H9 (cell line): Measurements from ENCODE around the gene KDM1B. TPM values are rescaled to one million over a fixed set of nuclear protein-coding genes. Genes with fewer than 3 reads are reported as not detected.

Experiments used
- DNase-seq: peaks from one replicate; pipeline ENCODE4 v3.0.0-alpha.2; 2017
- H2AFZ ChIP-seq: one replicate; pipeline ENCODE4 v1.6.1; 2013; ENCODE audit warnings: mild to moderate bottlenecking, low read length, control low read depth, moderate library complexity
- H2AK5ac ChIP-seq: 2 replicates; pipeline ENCODE4 v1.6.1; 2013; ENCODE audit warnings: low read length, control low read depth, mixed read lengths; ENCODE audit not compliant: insufficient read length
- H2BK120ac ChIP-seq: one replicate; pipeline ENCODE4 v1.6.1; 2013; ENCODE audit warnings: low read depth, mild to moderate bottlenecking, low read length, control low read depth, inconsistent platforms; ENCODE audit not compliant: poor library complexity, severe bottlenecking
- H2BK12ac ChIP-seq: 2 replicates; pipeline ENCODE4 v1.6.1; 2013; ENCODE audit warnings: low read length, control low read depth, mixed read lengths, low read depth; ENCODE audit not compliant: insufficient read length
- H2BK15ac ChIP-seq: 2 replicates; pipeline ENCODE4 v1.6.1; 2013; ENCODE audit warnings: low read depth, low read length, control low read depth
- H2BK20ac ChIP-seq: one replicate; pipeline ENCODE4 v1.6.1; 2013; ENCODE audit warnings: low read depth, mild to moderate bottlenecking, low read length, control low read depth, inconsistent platforms; ENCODE audit not compliant: poor library complexity, severe bottlenecking
- H2BK5ac ChIP-seq: 2 replicates; pipeline ENCODE4 v1.6.1; 2013; ENCODE audit warnings: low read length, control low read depth, mixed read lengths; ENCODE audit not compliant: insufficient read length
- H3K14ac ChIP-seq: 2 replicates; pipeline ENCODE4 v1.6.1; 2013; ENCODE audit warnings: low read length, control low read depth; ENCODE audit not compliant: insufficient read depth
- H3K18ac ChIP-seq: 2 replicates; pipeline ENCODE4 v1.6.1; 2013; ENCODE audit warnings: low read depth, mild to moderate bottlenecking, mixed read lengths, low read length, control low read depth; ENCODE audit not compliant: insufficient read length
- H3K23ac ChIP-seq: 2 replicates; pipeline ENCODE4 v1.6.1; 2013; ENCODE audit warnings: low read length, control low read depth, mixed read lengths, low read depth; ENCODE audit not compliant: insufficient read length
- H3K23me2 ChIP-seq: 2 replicates; pipeline ENCODE4 v1.6.1; 2013; ENCODE audit warnings: low read depth, mild to moderate bottlenecking, mixed read lengths, low read length, control low read depth; ENCODE audit not compliant: insufficient read length, poor library complexity, severe bottlenecking
- H3K27ac ChIP-seq: 2 replicates; pipeline ENCODE4 v1.5.1; 2013; ENCODE audit warnings: low read length, control low read depth, mixed read lengths, low read depth; ENCODE audit not compliant: insufficient read length
- H3K27me3 ChIP-seq: 2 replicates; pipeline ENCODE4 v1.6.1; 2013; ENCODE audit warnings: low read length, control low read depth, inconsistent platforms; ENCODE audit not compliant: insufficient read depth
- H3K4ac ChIP-seq: 2 replicates; pipeline ENCODE4 v1.6.1; 2013; ENCODE audit warnings: low read depth, mild to moderate bottlenecking, control low read depth, inconsistent platforms, low read length, moderate library complexity
- H3K4me1 ChIP-seq: 2 replicates; pipeline ENCODE4 v1.6.1; 2013; ENCODE audit warnings: low read length, control low read depth, inconsistent platforms; ENCODE audit not compliant: insufficient read depth
- H3K4me2 ChIP-seq: 2 replicates; pipeline ENCODE4 v1.6.1; 2013; ENCODE audit warnings: low read length, control low read depth, mixed read lengths; ENCODE audit not compliant: insufficient read length, insufficient read depth
- H3K56ac ChIP-seq: 2 replicates; pipeline ENCODE4 v1.6.1; 2013; ENCODE audit warnings: low read depth, mild to moderate bottlenecking, mixed read lengths, low read length, control low read depth; ENCODE audit not compliant: insufficient read length
- H3K79me1 ChIP-seq: 2 replicates; pipeline ENCODE4 v1.6.1; 2013; ENCODE audit warnings: low read depth, mild to moderate bottlenecking, moderate library complexity, low read length, control low read depth, inconsistent platforms; ENCODE audit not compliant: insufficient read depth, poor library complexity, severe bottlenecking
- H3K79me2 ChIP-seq: 2 replicates; pipeline ENCODE4 v1.6.1; 2013; ENCODE audit warnings: low read length, control low read depth, inconsistent platforms; ENCODE audit not compliant: insufficient read depth
- H3K9ac ChIP-seq: 2 replicates; pipeline ENCODE4 v1.6.1; 2013; ENCODE audit warnings: low read length, control low read depth, mixed read lengths; ENCODE audit not compliant: insufficient read length; ENCODE audit errors: extremely low read depth
- H3K9me3 ChIP-seq: one replicate; pipeline ENCODE4 v1.6.1; 2013; ENCODE audit warnings: low read depth, low read length, inconsistent platforms; ENCODE audit not compliant: control insufficient read depth
- H3T11ph ChIP-seq: one replicate; pipeline ENCODE4 v1.6.1; 2013; ENCODE audit warnings: mild to moderate bottlenecking, low read length, control low read depth, inconsistent platforms
- H4K20me1 ChIP-seq: one replicate; pipeline ENCODE4 v1.6.1; 2013; ENCODE audit not compliant: control insufficient read depth, insufficient read length, insufficient read depth
- H4K5ac ChIP-seq: 2 replicates; pipeline ENCODE4 v1.6.1; 2013; ENCODE audit warnings: low read depth, mild to moderate bottlenecking, mixed read lengths, low read length, control low read depth; ENCODE audit not compliant: insufficient read length
- H4K8ac ChIP-seq: replicated peaks from 2 replicates; pipeline ENCODE4 v1.6.1; 2013; ENCODE audit warnings: low read length, control low read depth, mixed read lengths, low read depth; ENCODE audit not compliant: insufficient read length
- H4K91ac ChIP-seq: 2 replicates; pipeline ENCODE4 v1.6.1; 2013; ENCODE audit warnings: low read depth, mild to moderate bottlenecking, moderate library complexity, mixed read lengths, low read length, control low read depth; ENCODE audit not compliant: insufficient read length
- H3K27ac Mint-ChIP-seq, 3 experiments: 2 replicates in 2 of 3; 3 replicates in 1 of 3; pipeline ENCODE4 v1.8.0; 2020 to 2021; ENCODE audit warnings: mixed read lengths in 3 of 3, mild to moderate bottlenecking in 1 of 3, moderate library complexity in 1 of 3
- H3K27me3 Mint-ChIP-seq: 2 replicates; pipeline ENCODE4 v1.8.0; 2021; ENCODE audit warnings: low read depth, mild to moderate bottlenecking, moderate library complexity, mixed read lengths
- H3K36me3 Mint-ChIP-seq, 3 experiments: 2 replicates in 2 of 3; 3 replicates in 1 of 3; pipeline ENCODE4 v1.8.0; 2020 to 2021; ENCODE audit warnings: low read depth in 3 of 3, mixed read lengths in 3 of 3; ENCODE audit not compliant: insufficient read depth in 1 of 3
- H3K4me1 Mint-ChIP-seq, 2 experiments: 2 replicates each; pipeline ENCODE4 v1.8.0; 2020; ENCODE audit warnings: mixed read lengths in 2 of 2
- H3K4me3 Mint-ChIP-seq, 2 experiments: 2 replicates in 1 of 2; 3 replicates in 1 of 2; pipeline ENCODE4 v1.8.0; 2020 to 2021; ENCODE audit warnings: mild to moderate bottlenecking in 2 of 2, mixed read lengths in 2 of 2, moderate library complexity in 1 of 2
- H3K9me3 Mint-ChIP-seq, 2 experiments: 2 replicates in 1 of 2; 3 replicates in 1 of 2; pipeline ENCODE4 v1.8.0; 2020; ENCODE audit warnings: mild to moderate bottlenecking in 2 of 2, mixed read lengths in 2 of 2, moderate library complexity in 1 of 2
- WGBS: extraction: QIAGEN DNeasy Blood & Tissue Kit; methylation state at CpG from one replicate; pipeline ENCODE4 v1.1.7; 2013; ENCODE audit warnings: missing lambda C conversion rate, low lambda C conversion rate, mixed read lengths; ENCODE audit not compliant: insufficient read length; ENCODE audit errors: extremely low coverage; 5-methylcytosine and 5-hydroxymethylcytosine counted together
- total RNA-seq: library from RNA; stranded (reverse); gene quantifications from 2 replicates; pipeline ENCODE4 v1.2.1, GENCODE V29; 2021
- TF ChIP-seq, protein P1 (sequence below): fragments of 200-600 bp; sonication (generic); conservative IDR thresholded peaks from 3 replicates; pipeline ENCODE4 v1.8.0; 2021; ENCODE audit warnings: antibody characterized with exemption, mild to moderate bottlenecking

Gene KDM1B
- total RNA-seq, 1 experiment from 2014 or later = 5.4 TPM

DNA sequence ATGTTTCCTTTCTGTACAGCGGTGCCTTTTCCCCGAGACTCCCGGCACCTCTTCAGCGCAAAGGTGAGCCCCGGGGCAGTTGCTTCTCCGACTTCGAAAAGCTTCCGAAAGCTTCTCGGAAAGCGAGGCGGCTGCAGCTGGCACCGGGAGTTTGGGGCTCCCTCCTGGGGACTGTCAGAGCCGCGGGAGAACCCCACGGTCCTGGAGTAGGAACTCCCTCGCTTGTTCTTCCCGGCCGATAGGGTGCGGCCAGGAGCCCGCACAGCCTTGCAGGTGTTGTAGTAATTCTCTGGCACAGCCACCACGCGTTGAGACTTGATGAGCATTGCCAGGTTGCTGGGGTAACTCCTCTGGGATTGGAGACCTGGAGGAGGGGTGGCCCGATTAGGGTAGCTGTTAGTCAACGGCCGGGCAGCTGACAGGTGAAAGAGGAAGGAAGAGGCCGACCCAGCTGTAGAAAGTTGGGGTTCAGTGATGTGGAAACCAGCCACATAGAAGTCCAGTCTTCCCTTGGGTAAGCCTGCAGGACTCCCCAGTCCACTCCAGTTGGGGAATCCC lies 721 bp downstream of the KDM1B start:
- peak overlapping the region; percentile 82 for H3K4me2 ChIP-seq
- H2BK12ac ChIP-seq = no peak overlapping the region
- peaks cover 22 to 23% of the 10 kb centered on the region in 2 experiments for H3K4me1 Mint-ChIP-seq
- H2BK120ac ChIP-seq = no peak overlapping the region
- no peak overlapping the region for H3K18ac ChIP-seq
- H4K20me1 ChIP-seq = no peaks in the 10 kb centered on the region
- no peak overlapping the region for H3K23ac ChIP-seq
- H3K79me2 ChIP-seq = no peaks in the 10 kb centered on the region
- no peak overlapping the region for H2AFZ ChIP-seq
- no peak overlapping the region for H4K91ac ChIP-seq
- no peaks in the 10 kb centered on the region for H3K27me3 ChIP-seq
- no peak overlapping the region for H4K5ac ChIP-seq
- H3K27ac Mint-ChIP-seq = peak overlapping the region in 2 of 3 experiments; percentile 28 to 87; a peak in 1 of 7 replicates
- H3K79me1 ChIP-seq = no peaks in the 10 kb centered on the region
- no peak overlapping the region for H3K9ac ChIP-seq
- no peak overlapping the region for H2BK5ac ChIP-seq
- H3K27me3 Mint-ChIP-seq = no peaks in the 10 kb centered on the region
- no peak overlapping the region for H3K56ac ChIP-seq
- no CpG with 5 or more reads among the region's 26 CpGs for whole genome bisulfite sequencing
- H3K14ac ChIP-seq = no peak overlapping the region
- H3K9me3 ChIP-seq = no peaks in the 10 kb centered on the region
- H2BK20ac ChIP-seq = no peak overlapping the region
- TF ChIP-seq, protein P1, sequence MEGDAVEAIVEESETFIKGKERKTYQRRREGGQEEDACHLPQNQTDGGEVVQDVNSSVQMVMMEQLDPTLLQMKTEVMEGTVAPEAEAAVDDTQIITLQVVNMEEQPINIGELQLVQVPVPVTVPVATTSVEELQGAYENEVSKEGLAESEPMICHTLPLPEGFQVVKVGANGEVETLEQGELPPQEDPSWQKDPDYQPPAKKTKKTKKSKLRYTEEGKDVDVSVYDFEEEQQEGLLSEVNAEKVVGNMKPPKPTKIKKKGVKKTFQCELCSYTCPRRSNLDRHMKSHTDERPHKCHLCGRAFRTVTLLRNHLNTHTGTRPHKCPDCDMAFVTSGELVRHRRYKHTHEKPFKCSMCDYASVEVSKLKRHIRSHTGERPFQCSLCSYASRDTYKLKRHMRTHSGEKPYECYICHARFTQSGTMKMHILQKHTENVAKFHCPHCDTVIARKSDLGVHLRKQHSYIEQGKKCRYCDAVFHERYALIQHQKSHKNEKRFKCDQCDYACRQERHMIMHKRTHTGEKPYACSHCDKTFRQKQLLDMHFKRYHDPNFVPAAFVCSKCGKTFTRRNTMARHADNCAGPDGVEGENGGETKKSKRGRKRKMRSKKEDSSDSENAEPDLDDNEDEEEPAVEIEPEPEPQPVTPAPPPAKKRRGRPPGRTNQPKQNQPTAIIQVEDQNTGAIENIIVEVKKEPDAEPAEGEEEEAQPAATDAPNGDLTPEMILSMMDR = peak; percentile 60
- no peak overlapping the region for H4K8ac ChIP-seq
- peaks cover 0 to 4% of the 10 kb centered on the region in 2 experiments; a peak in 1 of 5 replicates for H3K9me3 Mint-ChIP-seq
- H3K4me1 ChIP-seq = no peaks in the 10 kb centered on the region; the same call in 1 of the 2 replicates
- H3T11ph ChIP-seq = no peak overlapping the region
- no peak overlapping the region for H3K4ac ChIP-seq
- peaks cover 12% of the 10 kb centered on the region for H3K23me2 ChIP-seq
- H2BK15ac ChIP-seq = no peak overlapping the region
- peak overlapping the region; percentile 97 to 99 for H3K4me3 Mint-ChIP-seq
- no peak overlapping the region for H3K27ac ChIP-seq
- no peak overlapping the region for H2AK5ac ChIP-seq
- peak; percentile 90 for DNase-seq
- H3K36me3 Mint-ChIP-seq = peaks cover 9 to 19% (median 16%) of the 10 kb centered on the region in 3 experiments
